Esophagus squamous epithelium (tissue), 5 donors: ENCODE results near the gene SCUBE2. TPM values are rescaled to one million over a fixed set of nuclear protein-coding genes. Genes with fewer than 3 reads are reported as not detected.

Experiments used
- DNase-seq: peaks from one replicate; lab custom pipeline; 2025; lab: John Stamatoyannopoulos, UW
- H3K27ac ChIP-seq, 4 donors: fragments of 200-600 bp; sonication (generic); one replicate each; pipeline ENCODE4 v1.5.1; 2016 to 2019; ENCODE audit warnings: mild to moderate bottlenecking in 1 of 4
- H3K27me3 ChIP-seq, 4 donors: fragments of 200-600 bp; sonication (generic); 1 replicate in 3 of 4; 2 replicates in 1 of 4; pipeline versions ENCODE4 v1.5.1 to v1.6.0; 2017 to 2021; ENCODE audit warnings: antibody characterized with exemption in 1 of 4
- H3K36me3 ChIP-seq, 3 donors: fragments of 200-600 bp; sonication (generic); one replicate each; pipeline ENCODE4 v1.5.1; 2016 to 2019
- H3K4me1 ChIP-seq, 3 donors: fragments of 200-600 bp; sonication (generic); one replicate each; pipeline ENCODE4 v1.5.1; 2017 to 2019
- H3K4me3 ChIP-seq, 4 donors: fragments of 200-600 bp; sonication (generic); 1 replicate in 3 of 4; 2 replicates in 1 of 4; pipeline ENCODE4 v1.5.1; 2016 to 2019; ENCODE audit warnings: mild to moderate bottlenecking in 2 of 4, moderate library complexity in 1 of 4
- H3K9me3 ChIP-seq, 3 donors: fragments of 200-600 bp; sonication (generic); one replicate each; pipeline ENCODE4 v1.5.1; 2016 to 2019
- CTCF ChIP-seq, 6 experiments: fragments of 450-650 bp in 4 of 6; fragments of 200-600 bp in 2 of 6; sonication (generic) in 2 of 6; IDR thresholded peaks; one replicate each; pipeline ENCODE4 v1.5.1; 2016 to 2019; ENCODE audit warnings: antibody characterized with exemption in 6 of 6, mild to moderate bottlenecking in 4 of 6, moderate library complexity in 4 of 6
- POLR2A ChIP-seq, 4 donors: fragments of 450-650 bp; IDR thresholded peaks; one replicate each; pipeline ENCODE4 v1.6.1; 2017; ENCODE audit warnings: antibody characterized with exemption in 4 of 4, mild to moderate bottlenecking in 4 of 4, moderate library complexity in 3 of 4
- WGBS, 2 donors: methylation state at CpG; one replicate each; pipeline ENCODE4 v1.1.5; 2018; 5-methylcytosine and 5-hydroxymethylcytosine counted together
- intact Hi-C: fragments of 100-400 bp; cut with DNase I; formaldehyde crosslinking; loops from one replicate; pipeline ENCODE4 v1.15.0; 2022
- total RNA-seq, 4 donors: library from RNA; depleted of rRNA; stranded (reverse); fragments of >200 nt; gene quantifications; one replicate each; pipeline ENCODE4 v1.1.0, GENCODE V29; 2016
- donor health status: DM: yes; HTN: yes; CAD: no.

Gene SCUBE2
- total RNA-seq, 4 donors from 2014 or later = 0.97 to 4.9 (median 3.8) TPM

GRCh38 chr11:9138133-9138453 lies 46.7 kb upstream of the SCUBE2 start:
- intact Hi-C loops = loop anchor here (5.0 kb wide), 1 partner anchor 121 kb away; no protein-coding TSS in a partner anchor
- no peak for DNase-seq

GRCh38 chr11:9137293-9138132 lies 46.1 kb upstream of the SCUBE2 start:
- no peak overlapping the region for H3K4me3 ChIP-seq
- H3K4me1 ChIP-seq = peaks cover 7 to 41% (median 30%) of the 10 kb centered on the region in 3 donors
- WGBS, 2 donors = 18 to 25% methylated on average over 5 to 10 of the region's 10 CpGs
- peak; percentile 8 for DNase-seq
- TF ChIP-seq POLR2A (IDR thresholded peaks at IDR 0.05) = no peak
- peak; percentile 54 to 97 (median 92) for TF ChIP-seq CTCF (IDR thresholded peaks at IDR 0.05)
- intact Hi-C loops = loop anchor here (5.0 kb wide), 1 partner anchor 120 kb away; no protein-coding TSS in a partner anchor
- H3K27me3 ChIP-seq = no peaks in the 10 kb centered on the region
- H3K9me3 ChIP-seq = no peaks in the 10 kb centered on the region
- H3K27ac ChIP-seq = peak overlapping the region; percentile 37 to 79 (median 66)
- peaks cover 0 to 41% (median 0%) of the 10 kb centered on the region in 3 donors for H3K36me3 ChIP-seq

More at GRCh38 chr11:9138133-9138453, 46.7 kb upstream of the SCUBE2 start:
- H3K4me1 ChIP-seq = peaks cover 7 to 43% (median 30%) of the 10 kb centered on the region in 3 donors
- no peaks in the 10 kb centered on the region for H3K27me3 ChIP-seq
- peaks cover 0 to 47% (median 0%) of the 10 kb centered on the region in 3 donors for H3K36me3 ChIP-seq
- no peaks in the 10 kb centered on the region for H3K9me3 ChIP-seq
- 69 to 71% methylated on average over 3 of the region's 3 CpGs for WGBS, 2 donors
- no peak for TF ChIP-seq CTCF (IDR thresholded peaks at IDR 0.05)
- TF ChIP-seq POLR2A (IDR thresholded peaks at IDR 0.05) = no peak
- H3K27ac ChIP-seq = peak overlapping the region; percentile 50 to 79 (median 64)
- no peak overlapping the region for H3K4me3 ChIP-seq

- peaks cover 7 to 41% (median 30%) of the 10 kb centered on the region in 3 donors for H3K4me1 ChIP-seq
- no peak for DNase-seq
- TF ChIP-seq POLR2A (IDR thresholded peaks at IDR 0.05) = no peak
- TF ChIP-seq CTCF (IDR thresholded peaks at IDR 0.05) = no peak
- no peak overlapping the region for H3K4me3 ChIP-seq
- no peaks in the 10 kb centered on the region for H3K27me3 ChIP-seq
- whole genome bisulfite sequencing, 2 donors = 91 to 94% methylated on average over 2 of the region's 2 CpGs
- no peaks in the 10 kb centered on the region for H3K9me3 ChIP-seq
- intact Hi-C loops = loop anchor here (5.0 kb wide), 1 partner anchor 119 kb away; no protein-coding TSS in a partner anchor
- H3K27ac ChIP-seq = no peak overlapping the region
- peaks cover 0 to 33% (median 0%) of the 10 kb centered on the region in 3 donors for H3K36me3 ChIP-seq
Observed at GRCh38 chr11:9136741-9137140, 45.3 kb upstream of the SCUBE2 start.

- H3K4me3 ChIP-seq = no peak overlapping the region
- peaks cover 0 to 5% (median 0%) of the 10 kb centered on the region in 3 donors for H3K36me3 ChIP-seq
- intact Hi-C loops = no loop called here
- no peak overlapping the region for H3K27ac ChIP-seq
- no peaks in the 10 kb centered on the region for H3K9me3 ChIP-seq
- TF ChIP-seq POLR2A (IDR thresholded peaks at IDR 0.05) (no peak), CTCF (IDR thresholded peaks at IDR 0.05) (no peak)
- 92 to 95% methylated on average over 2 of the region's 2 CpGs for WGBS, 2 donors
- H3K4me1 ChIP-seq = peaks cover 0 to 22% (median 18%) of the 10 kb centered on the region in 3 donors
- no peaks in the 10 kb centered on the region for H3K27me3 ChIP-seq
- no peak for DNase-seq
Observed at GRCh38 chr11:9133956-9134355, 42.6 kb upstream of the SCUBE2 start.
